ENCODE measurements around the gene FAM81B. TPM values are rescaled to one million over a fixed set of nuclear protein-coding genes. Genes with fewer than 3 reads are reported as not detected.

FAM81B gene
- total RNA-seq, 1 donor: not detected

DNA sequence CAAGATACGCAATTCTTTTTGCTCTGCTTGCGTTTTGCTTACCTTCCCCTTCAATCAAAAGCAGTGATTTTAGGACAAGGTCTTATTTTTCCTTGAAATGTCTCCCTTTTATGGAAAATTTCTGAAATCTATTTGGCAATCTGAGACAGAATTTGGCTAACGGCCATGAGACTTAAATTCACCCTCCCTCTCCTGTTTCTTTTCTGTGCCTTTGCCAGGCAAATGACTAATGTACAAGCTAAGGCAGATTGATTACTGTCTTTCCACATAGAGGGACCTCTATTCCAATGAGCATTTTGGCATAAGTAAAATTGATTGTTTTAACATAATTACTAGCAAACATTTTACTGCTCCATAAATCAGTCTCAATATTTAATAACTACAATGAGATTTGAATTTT, 31.7 kb downstream of the FAM81B start:
- peaks cover 4% of the 10 kb centered on the region for H3K4me1 ChIP-seq (ENCODE audit: insufficient read depth, low read length)
- peak overlapping the region; percentile 17 for H3K4me2 ChIP-seq (ENCODE audit: insufficient read depth, low read length)
- TF ChIP-seq, protein P1, sequence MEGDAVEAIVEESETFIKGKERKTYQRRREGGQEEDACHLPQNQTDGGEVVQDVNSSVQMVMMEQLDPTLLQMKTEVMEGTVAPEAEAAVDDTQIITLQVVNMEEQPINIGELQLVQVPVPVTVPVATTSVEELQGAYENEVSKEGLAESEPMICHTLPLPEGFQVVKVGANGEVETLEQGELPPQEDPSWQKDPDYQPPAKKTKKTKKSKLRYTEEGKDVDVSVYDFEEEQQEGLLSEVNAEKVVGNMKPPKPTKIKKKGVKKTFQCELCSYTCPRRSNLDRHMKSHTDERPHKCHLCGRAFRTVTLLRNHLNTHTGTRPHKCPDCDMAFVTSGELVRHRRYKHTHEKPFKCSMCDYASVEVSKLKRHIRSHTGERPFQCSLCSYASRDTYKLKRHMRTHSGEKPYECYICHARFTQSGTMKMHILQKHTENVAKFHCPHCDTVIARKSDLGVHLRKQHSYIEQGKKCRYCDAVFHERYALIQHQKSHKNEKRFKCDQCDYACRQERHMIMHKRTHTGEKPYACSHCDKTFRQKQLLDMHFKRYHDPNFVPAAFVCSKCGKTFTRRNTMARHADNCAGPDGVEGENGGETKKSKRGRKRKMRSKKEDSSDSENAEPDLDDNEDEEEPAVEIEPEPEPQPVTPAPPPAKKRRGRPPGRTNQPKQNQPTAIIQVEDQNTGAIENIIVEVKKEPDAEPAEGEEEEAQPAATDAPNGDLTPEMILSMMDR (IDR thresholded peaks at IDR 0.05; ENCODE audit: extremely low read depth, low read depth, low read length): no peak
- no peaks in the 10 kb centered on the region for H3K79me2 ChIP-seq (ENCODE audit: insufficient read depth, low read length)
- H3K4me3 ChIP-seq (ENCODE audit: insufficient read depth, low read length): no peak overlapping the region
- no peaks in the 10 kb centered on the region for H3K27me3 ChIP-seq (ENCODE audit: insufficient read depth, low read length)
- H3K9me3 ChIP-seq (ENCODE audit: low read depth, low read length): no peaks in the 10 kb centered on the region
- H2AFZ ChIP-seq (ENCODE audit: low read length): no peak overlapping the region
- no peaks in the 10 kb centered on the region for H3K36me3 ChIP-seq (ENCODE audit: insufficient read depth, low read length)
- no peaks in the 10 kb centered on the region for H4K20me1 ChIP-seq (ENCODE audit: insufficient read depth, low read length)
- no peak for DNase-seq (ENCODE audit: insufficient read length, low spot score, missing footprints)
- no peak overlapping the region for H3K27ac ChIP-seq (ENCODE audit: low read depth, low read length)

DNA sequence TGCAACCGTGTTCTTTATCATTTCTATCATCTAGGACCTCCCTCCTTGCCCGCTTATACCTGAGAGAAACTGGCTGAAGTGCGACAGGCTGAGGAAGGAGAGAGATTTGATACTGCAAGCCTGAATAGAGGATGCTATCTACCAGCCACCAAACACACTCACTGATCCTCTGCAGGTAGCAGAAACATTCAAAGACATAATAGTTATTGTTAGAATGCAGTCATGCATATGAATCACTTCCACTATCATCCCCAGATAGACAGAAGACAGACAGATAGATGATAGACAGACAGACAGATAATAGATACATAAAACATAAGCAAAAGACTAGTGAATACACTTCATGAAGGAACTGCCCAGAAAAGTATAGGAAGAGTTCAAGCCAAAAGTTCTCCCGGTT, 32.9 kb downstream of the FAM81B start:
- Histone ChIP-seq H3K4me1 (ENCODE audit: insufficient read depth, low read length) (peaks cover 4% of the 10 kb centered on the region), H3K36me3 (ENCODE audit: insufficient read depth, low read length) (no peaks in the 10 kb centered on the region), H3K4me2 (ENCODE audit: insufficient read depth, low read length) (no peak overlapping the region), H4K20me1 (ENCODE audit: insufficient read depth, low read length) (no peaks in the 10 kb centered on the region), H3K9me3 (ENCODE audit: low read depth, low read length) (no peaks in the 10 kb centered on the region), H3K27me3 (ENCODE audit: insufficient read depth, low read length) (peaks cover 1% of the 10 kb centered on the region), H2AFZ (ENCODE audit: low read length) (no peak overlapping the region), H3K27ac (ENCODE audit: low read depth, low read length) (no peak overlapping the region), H3K4me3 (ENCODE audit: insufficient read depth, low read length) (no peak overlapping the region), H3K79me2 (ENCODE audit: insufficient read depth, low read length) (no peaks in the 10 kb centered on the region)
- no peak for DNase-seq (ENCODE audit: insufficient read length, low spot score, missing footprints)
- TF ChIP-seq, protein P1 (IDR thresholded peaks at IDR 0.05; ENCODE audit: extremely low read depth, low read depth, low read length): no peak

DNA sequence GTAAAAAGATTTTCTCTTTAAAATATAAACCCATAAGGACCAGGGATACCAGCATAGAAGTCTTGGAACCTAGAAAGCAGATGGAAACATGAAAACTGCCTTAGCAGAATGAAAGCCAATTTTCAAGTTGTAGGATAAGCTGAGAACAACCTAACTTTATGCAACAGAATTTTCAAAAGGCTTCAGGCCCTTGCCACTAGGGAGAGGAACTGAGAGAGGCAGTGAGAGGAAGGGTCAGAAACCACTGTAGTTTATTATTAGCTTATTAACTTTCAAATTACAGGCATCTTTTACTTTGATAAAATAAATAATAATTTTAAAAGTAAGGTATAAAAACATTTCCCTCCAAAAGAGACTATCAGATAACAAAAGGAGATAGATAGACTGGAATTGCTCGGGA, 33.4 kb downstream of the FAM81B start:
- Histone ChIP-seq H3K4me3 (ENCODE audit: insufficient read depth, low read length) (no peak overlapping the region), H3K27ac (ENCODE audit: low read depth, low read length) (no peak overlapping the region), H3K79me2 (ENCODE audit: insufficient read depth, low read length) (no peaks in the 10 kb centered on the region), H3K4me2 (ENCODE audit: insufficient read depth, low read length) (no peak overlapping the region), H2AFZ (ENCODE audit: low read length) (no peak overlapping the region), H4K20me1 (ENCODE audit: insufficient read depth, low read length) (no peaks in the 10 kb centered on the region), H3K4me1 (ENCODE audit: insufficient read depth, low read length) (peaks cover 4% of the 10 kb centered on the region), H3K9me3 (ENCODE audit: low read depth, low read length) (no peaks in the 10 kb centered on the region), H3K27me3 (ENCODE audit: insufficient read depth, low read length) (peaks cover 2% of the 10 kb centered on the region), H3K36me3 (ENCODE audit: insufficient read depth, low read length) (no peaks in the 10 kb centered on the region)
- TF ChIP-seq, protein P1 (IDR thresholded peaks at IDR 0.05; ENCODE audit: extremely low read depth, low read depth, low read length): no peak
- DNase-seq (ENCODE audit: insufficient read length, low spot score, missing footprints): no peak

DNA sequence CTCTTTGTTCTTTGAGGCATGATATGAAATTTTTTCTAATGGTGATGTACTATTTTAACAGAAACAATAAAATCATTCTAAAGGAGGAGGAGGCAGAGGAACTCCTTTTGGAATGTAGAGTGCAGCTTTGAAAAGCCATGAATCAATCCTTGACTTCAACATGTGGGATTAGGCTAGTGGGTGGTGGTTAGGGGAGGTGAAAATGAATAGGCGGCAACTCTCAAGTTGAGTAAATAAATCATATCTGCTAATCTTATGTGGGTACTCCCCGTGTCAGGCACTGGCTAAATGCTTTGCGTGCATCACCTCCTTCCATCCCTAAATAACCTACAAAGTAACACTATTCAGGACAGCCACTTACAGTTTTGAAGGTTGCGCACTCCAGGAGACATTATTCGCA, 35.1 kb downstream of the FAM81B start:
- H3K27me3 ChIP-seq (ENCODE audit: insufficient read depth, low read length): peaks cover 2% of the 10 kb centered on the region
- no peak for DNase-seq (ENCODE audit: insufficient read length, low spot score, missing footprints)
- H3K4me1 ChIP-seq (ENCODE audit: insufficient read depth, low read length): peaks cover 4% of the 10 kb centered on the region
- H3K27ac ChIP-seq (ENCODE audit: low read depth, low read length): no peak overlapping the region
- H4K20me1 ChIP-seq (ENCODE audit: insufficient read depth, low read length): no peaks in the 10 kb centered on the region
- H3K4me3 ChIP-seq (ENCODE audit: insufficient read depth, low read length): no peak overlapping the region
- H3K36me3 ChIP-seq (ENCODE audit: insufficient read depth, low read length): no peaks in the 10 kb centered on the region
- H2AFZ ChIP-seq (ENCODE audit: low read length): no peak overlapping the region
- H3K4me2 ChIP-seq (ENCODE audit: insufficient read depth, low read length): no peak overlapping the region
- H3K9me3 ChIP-seq (ENCODE audit: low read depth, low read length): no peaks in the 10 kb centered on the region
- no peaks in the 10 kb centered on the region for H3K79me2 ChIP-seq (ENCODE audit: insufficient read depth, low read length)
- TF ChIP-seq, protein P1 (IDR thresholded peaks at IDR 0.05; ENCODE audit: extremely low read depth, low read depth, low read length): no peak
